Central memory CD8-positive, alpha-beta T cell (primary cell): ENCODE measurements around the gene DEFB121.
"Not testable (repeated sequence)": the region's sequence is repeated elsewhere in the genome, so short reads cannot be mapped to it uniquely, and the experiment has no call there.

Experiments used
- ATAC-seq: fragments of 150-1000 bp; cut with Tn5 transposase; replicated peaks from 2 replicates; pipeline ENCODE4 v1.10.0; 2022; ENCODE audit warnings: mild to moderate bottlenecking, moderate FRiP score, moderate number of reproducible peaks; ENCODE audit not compliant: poor library complexity, severe bottlenecking; ENCODE audit errors: extremely low read depth
- DNase-seq, 2 donors: peaks; one replicate each; pipeline ENCODE4 v3.0.0; 2021; ENCODE audit warnings: low spot score in 2 of 2
- H3K27ac Mint-ChIP-seq: one replicate; pipeline ENCODE4 v1.8.0; 2022; ENCODE audit warnings: low read depth, mild to moderate bottlenecking, moderate library complexity, mixed read lengths
- H3K27me3 Mint-ChIP-seq: one replicate; pipeline ENCODE4 v1.8.0; 2022; ENCODE audit warnings: mixed read lengths
- H3K36me3 Mint-ChIP-seq: one replicate; pipeline ENCODE4 v1.8.0; 2022; ENCODE audit warnings: mild to moderate bottlenecking, moderate library complexity, mixed read lengths; ENCODE audit not compliant: insufficient read depth
- H3K4me1 Mint-ChIP-seq: one replicate; pipeline ENCODE4 v1.8.0; 2022; ENCODE audit warnings: mixed read lengths
- H3K4me3 Mint-ChIP-seq: one replicate; pipeline ENCODE4 v1.8.0; 2022; ENCODE audit warnings: mild to moderate bottlenecking, moderate library complexity, mixed read lengths
- H3K9me3 Mint-ChIP-seq: one replicate; pipeline ENCODE4 v1.8.0; 2022; ENCODE audit warnings: mixed read lengths

Gene DEFB121

GRCh38 chr20:31414381-31414780, 8.4 kb upstream of the DEFB121 start:
- no peak for ATAC-seq
- H3K36me3 Mint-ChIP-seq: no peaks in the 10 kb centered on the region
- H3K4me1 Mint-ChIP-seq: no peaks in the 10 kb centered on the region
- peaks cover 24% of the 10 kb centered on the region for H3K27me3 Mint-ChIP-seq
- H3K27ac Mint-ChIP-seq: no peak overlapping the region
- no peak for DNase-seq
- no peak overlapping the region for H3K4me3 Mint-ChIP-seq
- H3K9me3 Mint-ChIP-seq: no peaks in the 10 kb centered on the region

- DNase-seq (no peak), ATAC-seq (no peak)
- H3K4me3 Mint-ChIP-seq: no peak overlapping the region
- H3K27ac Mint-ChIP-seq: no peak overlapping the region
- no peaks in the 10 kb centered on the region for H3K9me3 Mint-ChIP-seq
- no peaks in the 10 kb centered on the region for H3K4me1 Mint-ChIP-seq
- H3K36me3 Mint-ChIP-seq: no peaks in the 10 kb centered on the region
- peaks cover 27% of the 10 kb centered on the region for H3K27me3 Mint-ChIP-seq
Observed at GRCh38 chr20:31410011-31410410, 4.0 kb upstream of the DEFB121 start.

GRCh38 chr20:31403886-31404285, 2.1 kb downstream of the DEFB121 start:
- Mint-ChIP-seq H3K36me3 (no peaks in the 10 kb centered on the region), H3K9me3 (no peaks in the 10 kb centered on the region), H3K4me3 (no peak overlapping the region), H3K27ac (no peak overlapping the region), H3K4me1 (no peaks in the 10 kb centered on the region), H3K27me3 (peaks cover 15% of the 10 kb centered on the region)
- ATAC-seq (no peak), DNase-seq (no peak)

GRCh38 chr20:31394900-31395299, 11.1 kb downstream of the DEFB121 start:
- ATAC-seq (no peak), DNase-seq (no peak)
- Mint-ChIP-seq H3K4me1 (no peaks in the 10 kb centered on the region), H3K27me3 (peaks cover 7% of the 10 kb centered on the region), H3K9me3 (peaks cover 6% of the 10 kb centered on the region), H3K36me3 (peaks cover 1% of the 10 kb centered on the region), H3K27ac (no peak overlapping the region), H3K4me3 (no peak overlapping the region)

GRCh38 chr20:31392836-31393235, 13.2 kb downstream of the DEFB121 start:
- Mint-ChIP-seq H3K36me3 (peaks cover 1% of the 10 kb centered on the region), H3K27me3 (peaks cover 19% of the 10 kb centered on the region), H3K9me3 (peaks cover 6% of the 10 kb centered on the region), H3K4me3 (no peak overlapping the region), H3K4me1 (no peaks in the 10 kb centered on the region), H3K27ac (no peak overlapping the region)
- DNase-seq (no peak), ATAC-seq (no peak)

- H3K4me3 Mint-ChIP-seq: no peak within 1 kb of the TSS
- ATAC-seq: no peak
- H3K27me3 Mint-ChIP-seq: peaks cover 19% of the 10 kb centered on the region
- no peak within 1 kb of the TSS for H3K27ac Mint-ChIP-seq
- peaks cover 1% of the 10 kb centered on the region for H3K36me3 Mint-ChIP-seq
- no peak for DNase-seq
- H3K9me3 Mint-ChIP-seq: no peaks in the 10 kb centered on the region
- H3K4me1 Mint-ChIP-seq: no peaks in the 10 kb centered on the region
Observed at GRCh38 chr20:31390490-31390889, 15.5 kb downstream of the DEFB121 start, which contains the start of gene DEFB119. Gene DEFB119, minus strand, starts transcription at chr20:31390590. Its CDS starts 107 bp downstream, at chr20:31390483.

GRCh38 chr20:31374346-31374745, 31.7 kb downstream of the DEFB121 start:
- H3K4me1 Mint-ChIP-seq: no peaks in the 10 kb centered on the region
- ATAC-seq (no peak), DNase-seq (no peak)
- no peak overlapping the region for H3K27ac Mint-ChIP-seq
- H3K36me3 Mint-ChIP-seq: no peaks in the 10 kb centered on the region
- H3K9me3 Mint-ChIP-seq: peaks cover 11% of the 10 kb centered on the region
- H3K27me3 Mint-ChIP-seq: no peaks in the 10 kb centered on the region
- no peak overlapping the region for H3K4me3 Mint-ChIP-seq

GRCh38 chr20:31368301-31368700, 37.7 kb downstream of the DEFB121 start, which contains the start of gene DEFB118:
Gene DEFB118, plus strand, starts transcription at chr20:31368601. Its CDS starts 50 bp downstream, at chr20:31368651.
- no peaks in the 10 kb centered on the region for H3K4me1 Mint-ChIP-seq
- ATAC-seq (no peak), DNase-seq (no peak)
- H3K4me3 Mint-ChIP-seq: no peak within 1 kb of the TSS
- H3K36me3 Mint-ChIP-seq: no peaks in the 10 kb centered on the region
- no peak within 1 kb of the TSS for H3K27ac Mint-ChIP-seq
- no peaks in the 10 kb centered on the region for H3K27me3 Mint-ChIP-seq
- peaks cover 15% of the 10 kb centered on the region for H3K9me3 Mint-ChIP-seq

GRCh38 chr20:31364272-31364671, 41.7 kb downstream of the DEFB121 start:
- H3K4me1 Mint-ChIP-seq, H3K27me3 Mint-ChIP-seq, H3K27ac Mint-ChIP-seq, DNase-seq, H3K36me3 Mint-ChIP-seq, H3K9me3 Mint-ChIP-seq, H3K4me3 Mint-ChIP-seq, ATAC-seq: not testable (repeated sequence)

- ATAC-seq (no peak), DNase-seq (no peak)
- no peaks in the 10 kb centered on the region for H3K27me3 Mint-ChIP-seq
- no peak overlapping the region for H3K4me3 Mint-ChIP-seq
- no peaks in the 10 kb centered on the region for H3K4me1 Mint-ChIP-seq
- H3K36me3 Mint-ChIP-seq: no peaks in the 10 kb centered on the region
- H3K27ac Mint-ChIP-seq: no peak overlapping the region
- H3K9me3 Mint-ChIP-seq: peaks cover 10% of the 10 kb centered on the region
Observed at GRCh38 chr20:31363295-31363694, 42.7 kb downstream of the DEFB121 start.

- Mint-ChIP-seq H3K27ac (no peak overlapping the region), H3K4me1 (no peaks in the 10 kb centered on the region), H3K4me3 (no peak overlapping the region), H3K27me3 (no peaks in the 10 kb centered on the region), H3K36me3 (no peaks in the 10 kb centered on the region), H3K9me3 (peaks cover 2% of the 10 kb centered on the region)
- ATAC-seq (no peak), DNase-seq (no peak)
Observed at GRCh38 chr20:31355981-31356380, 50.0 kb downstream of the DEFB121 start.
